Sigmoid colon (tissue), 7 donors: ENCODE measurements around the gene RPH3AL. TPM values are rescaled to one million over a fixed set of nuclear protein-coding genes. Genes with fewer than 3 reads are reported as not detected.
A peak's percentile ranks its signal among the peaks of the same experiment; 100 is the strongest.

Experiments used
- DNase-seq: peaks from one replicate; pipeline ENCODE4 v3.0.0-alpha.2; 2019
- H3K27ac ChIP-seq, 4 donors: fragments of 200-600 bp; sonication (generic); one replicate each; pipeline ENCODE4 v1.5.1; 2016 to 2019; ENCODE audit warnings: mild to moderate bottlenecking in 1 of 4
- H3K27me3 ChIP-seq, 3 donors: fragments of 200-600 bp; sonication (generic); one replicate each; pipeline ENCODE4 v1.5.1; 2019; ENCODE audit warnings: mild to moderate bottlenecking in 1 of 3
- H3K36me3 ChIP-seq, 4 donors: fragments of 200-600 bp; sonication (generic); one replicate each; pipeline ENCODE4 v1.5.1; 2016 to 2019
- H3K4me1 ChIP-seq, 4 donors: fragments of 200-600 bp; sonication (generic); one replicate each; pipeline ENCODE4 v1.5.1; 2017 to 2019
- H3K4me3 ChIP-seq, 4 donors: fragments of 200-600 bp; sonication (generic); one replicate each; pipeline ENCODE4 v1.5.1; 2017 to 2019; ENCODE audit warnings: mild to moderate bottlenecking in 2 of 4, moderate library complexity in 1 of 4
- H3K9me3 ChIP-seq, 4 donors: fragments of 200-600 bp in 3 of 4; sonication (generic) in 3 of 4; one replicate each; pipeline versions ENCODE4 v1.5.1 to v1.6.1; 2013 to 2019
- CTCF ChIP-seq, 4 experiments: fragments of 450-650 bp in 3 of 4; fragments of 200-600 bp in 1 of 4; IDR thresholded peaks; one replicate each; pipeline ENCODE4 v1.5.1; 2016 to 2019; ENCODE audit warnings: antibody characterized with exemption in 4 of 4, mild to moderate bottlenecking in 3 of 4, moderate library complexity in 2 of 4
- EP300 ChIP-seq, 4 donors: sonication (generic); formaldehyde crosslinking; IDR thresholded peaks; one replicate each; pipeline ENCODE4 v1.6.1; 2017; ENCODE audit warnings: antibody characterized with exemption in 4 of 4
- POLR2A ChIP-seq, 2 donors: fragments of 450-650 bp; IDR thresholded peaks; one replicate each; pipeline ENCODE4 v1.6.1; 2016; ENCODE audit warnings: antibody characterized with exemption in 2 of 2, mild to moderate bottlenecking in 2 of 2, moderate library complexity in 2 of 2
- POLR2AphosphoS5 ChIP-seq, 4 donors: sonication (generic); formaldehyde crosslinking; IDR thresholded peaks; one replicate each; pipeline ENCODE4 v1.6.1; 2017; ENCODE audit warnings: antibody characterized with exemption in 4 of 4
- WGBS, 2 donors: extraction: QIAGEN DNeasy Blood & Tissue Kit; methylation state at CpG; one replicate each; pipeline ENCODE4 v1.1.7; 2013; 5-methylcytosine and 5-hydroxymethylcytosine counted together
- intact Hi-C: fragments of 100-400 bp; cut with DNase I; formaldehyde crosslinking; loops from one replicate; pipeline ENCODE4 v1.15.1; 2023
- polyA plus RNA-seq, 3 donors: library from polyadenylated mRNA; stranded (reverse); fragments of 200-250 nt; gene quantifications; one replicate each; pipeline ENCODE4 v1.2.3, GENCODE V29; 2013
- total RNA-seq, 4 donors: library from RNA; depleted of rRNA; stranded (reverse); fragments of >200 nt; gene quantifications; one replicate each; pipeline ENCODE4 v1.1.0, GENCODE V29; 2016
- donor health status: healthy with polysubstance abuse.
- donor health status: Bipolar disorder and iron deficiency.
- donor health status: healthy.

Gene RPH3AL
- total and polyA plus RNA-seq, 7 donors, result 1.8 to 23.1 (median 12.7) TPM

GRCh38 chr17:164303-165235 lies 188.0 kb downstream of the RPH3AL start:
- no peaks in the 10 kb centered on the region for H3K36me3 ChIP-seq
- DNase-seq, result no peak

GRCh38 chr17:163514-164098 lies 189.0 kb downstream of the RPH3AL start:
- H3K9me3 ChIP-seq, result no peaks in the 10 kb centered on the region
- H3K27ac ChIP-seq, result no peak overlapping the region
- no peaks in the 10 kb centered on the region for H3K36me3 ChIP-seq
- no peak for DNase-seq
- TF ChIP-seq POLR2A (IDR thresholded peaks at IDR 0.05), result no peak
- no peak for TF ChIP-seq POLR2AphosphoS5 (IDR thresholded peaks at IDR 0.05)
- no peak for TF ChIP-seq CTCF (IDR thresholded peaks at IDR 0.05)
- TF ChIP-seq EP300 (IDR thresholded peaks at IDR 0.05), result no peak
- no peak overlapping the region for H3K4me3 ChIP-seq
- H3K27me3 ChIP-seq, result no peaks in the 10 kb centered on the region
- no peaks in the 10 kb centered on the region for H3K4me1 ChIP-seq
- intact Hi-C loops, result no loop called here
- 80 to 81% methylated on average over 11 of the region's 11 CpGs for WGBS, 2 donors

More at GRCh38 chr17:164303-165235, 188.0 kb downstream of the RPH3AL start:
- no peak for TF ChIP-seq EP300 (IDR thresholded peaks at IDR 0.05)
- peak in 3 of 4 experiments; percentile 21 to 44 (median 39) for TF ChIP-seq CTCF (IDR thresholded peaks at IDR 0.05)
- intact Hi-C loops, result no loop called here
- H3K4me3 ChIP-seq, result no peak overlapping the region
- H3K9me3 ChIP-seq, result no peaks in the 10 kb centered on the region
- WGBS, 2 donors, result 76 to 77% methylated on average over 16 of the region's 16 CpGs
- H3K4me1 ChIP-seq, result no peaks in the 10 kb centered on the region
- H3K27ac ChIP-seq, result no peak overlapping the region
- no peaks in the 10 kb centered on the region for H3K27me3 ChIP-seq

DNA sequence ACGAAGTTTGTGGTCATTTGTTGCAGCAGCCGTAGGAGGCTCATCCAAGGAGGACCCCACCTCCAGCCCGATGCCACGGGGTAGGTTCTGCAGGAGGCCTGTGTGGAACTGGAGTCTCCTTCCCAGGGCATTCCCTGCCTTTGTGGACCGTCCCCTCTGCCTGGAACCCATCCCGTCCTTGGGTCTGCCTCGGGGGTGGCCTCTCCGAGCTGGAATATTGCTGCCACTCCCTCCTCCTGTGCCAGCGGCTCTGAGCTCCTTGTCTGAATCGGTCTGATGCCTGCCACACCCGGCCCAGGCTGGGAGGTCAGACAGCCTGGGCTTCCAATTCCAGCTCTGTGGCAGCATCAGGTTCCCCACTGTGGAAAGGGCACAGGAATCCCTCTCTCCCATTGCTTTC lies 189.9 kb downstream of the RPH3AL start:
- H3K4me1 ChIP-seq, result no peaks in the 10 kb centered on the region
- no peak overlapping the region for H3K27ac ChIP-seq
- WGBS, 2 donors, result 42 to 75% methylated on average over 11 of the region's 11 CpGs
- intact Hi-C loops, result no loop called here
- no peaks in the 10 kb centered on the region for H3K9me3 ChIP-seq
- H3K4me3 ChIP-seq, result no peak overlapping the region
- no peaks in the 10 kb centered on the region for H3K27me3 ChIP-seq
- DNase-seq, result no peak
- no peaks in the 10 kb centered on the region for H3K36me3 ChIP-seq
- no peak for TF ChIP-seq CTCF (IDR thresholded peaks at IDR 0.05)
- TF ChIP-seq EP300 (IDR thresholded peaks at IDR 0.05), result no peak
- TF ChIP-seq POLR2A (IDR thresholded peaks at IDR 0.05), result no peak
- TF ChIP-seq POLR2AphosphoS5 (IDR thresholded peaks at IDR 0.05), result no peak

Other genes starting within 250 kb of the RPH3AL start
- not detected for gene SCGB1C2, start 215.2 kb downstream of the RPH3AL start, total RNA-seq
- not detected for gene SCGB1C2, start 215.2 kb downstream of the RPH3AL start, polyA plus RNA-seq
- gene DOC2B, start 171.2 kb downstream of the RPH3AL start, total RNA-seq, result 10 to 100 TPM in 1 of 4 donors, 1 to 10 TPM in 3; 2.5 to 12.5 (median 6.9) TPM
- 1 to 10 TPM in 2 of 3 donors, under 1 TPM in 1; 0.46 to 7.4 (median 1.2) TPM for gene DOC2B, start 171.2 kb downstream of the RPH3AL start, polyA plus RNA-seq
- gene RFLNB, start 93.1 kb upstream of the RPH3AL start, total RNA-seq, result 10 to 100 TPM; 17.1 to 32.7 (median 26.7) TPM
- gene RFLNB, start 93.1 kb upstream of the RPH3AL start, polyA plus RNA-seq, result 10 to 100 TPM in 2 of 3 donors, 1 to 10 TPM in 1; 6.4 to 28.2 (median 12.5) TPM